ENCODE measurements around the gene ENPP5. TPM values are rescaled to one million over a fixed set of nuclear protein-coding genes. Genes with fewer than 3 reads are reported as not detected.
A peak's percentile ranks its signal among the peaks of the same experiment; 100 is the strongest.

ENPP5 gene
- 1 to 10 TPM in 3 of 4 donors, under 1 TPM in 1; 0.47 to 2.6 (median 1.3) TPM for total RNA-seq

DNA sequence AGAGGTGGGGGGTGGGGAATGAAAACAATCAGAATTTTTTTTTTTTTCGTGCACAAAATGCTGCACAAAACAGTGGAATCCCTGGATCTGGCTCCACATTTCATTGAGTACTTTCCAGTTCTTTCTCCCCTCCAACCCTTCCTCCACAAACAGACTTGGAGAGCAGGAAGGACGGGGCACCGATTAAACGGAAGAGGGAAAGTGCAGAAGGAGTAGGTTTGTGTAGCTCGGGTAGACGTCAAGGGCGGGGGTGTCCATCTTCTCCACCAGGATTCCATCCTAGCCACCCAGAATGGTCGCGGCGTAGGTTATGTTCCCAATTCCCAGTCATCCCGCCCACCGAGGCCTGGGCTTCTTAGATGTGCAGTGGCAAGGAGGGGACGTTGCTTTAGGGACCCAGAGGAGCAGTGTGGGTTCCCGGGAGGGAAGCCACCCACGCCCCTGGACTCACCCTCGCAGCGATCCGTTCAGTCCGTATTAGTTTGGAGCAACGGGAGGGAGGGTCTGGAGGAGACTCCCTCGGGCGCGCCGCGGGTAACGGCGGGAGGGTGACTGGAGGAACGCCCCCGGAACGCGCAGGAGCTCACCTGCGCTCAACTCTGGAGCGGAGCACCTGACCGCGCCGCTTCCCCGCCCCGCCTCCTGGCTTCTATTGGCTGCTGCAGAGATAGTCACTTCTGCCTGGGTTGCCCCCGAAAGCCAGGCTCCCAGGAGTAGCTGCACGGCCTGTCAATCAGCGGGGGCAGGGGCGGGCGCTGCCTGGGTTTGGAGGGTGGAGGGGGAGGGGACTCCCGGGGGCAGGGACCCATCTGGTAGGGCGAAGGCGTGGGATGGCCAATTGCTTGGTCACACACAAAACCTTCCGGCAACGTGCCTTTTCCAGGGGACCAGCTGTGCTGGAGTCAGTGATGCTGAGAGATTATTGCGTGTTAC, at the start of gene ENPP5:
ENPP5 (minus strand) TSS at position 624 of the 933 bp plus-strand sequence. CDS start 2,718 bp downstream, outside the sequence.
- 0 to 5% methylated on average over 10 to 16 of the region's 49 CpGs for WGBS, 2 donors (ENCODE audit: low coverage in 1 of 2)

GRCh38 chr6:46219661-46220060, 48.9 kb upstream of the ENPP5 start:
- peaks cover 0 to 29% (median 9%) of the 10 kb centered on the region in 3 donors for H3K4me1 ChIP-seq
- peak overlapping the region in 1 of 4 donors; percentile 69 for H3K27ac ChIP-seq
- peaks cover 0 to 9% of the 10 kb centered on the region in 2 donors for H3K36me3 ChIP-seq
- no peak for ATAC-seq
- no peaks in the 10 kb centered on the region for H3K9me3 ChIP-seq
- TF ChIP-seq CTCF (IDR thresholded peaks at IDR 0.05) (no peak), POLR2AphosphoS5 (IDR thresholded peaks at IDR 0.05) (no peak), EP300 (IDR thresholded peaks at IDR 0.05) (no peak), POLR2A (IDR thresholded peaks at IDR 0.05) (no peak)
- no peaks in the 10 kb centered on the region for H3K27me3 ChIP-seq
- no peak overlapping the region for H3K4me3 ChIP-seq

More for the DNA sequence above, at the start of gene ENPP5:
- H3K27me3 ChIP-seq: peaks cover 20% of the 10 kb centered on the region
- ATAC-seq: peak; percentile 67
- H3K4me1 ChIP-seq: peaks cover 0 to 13% (median 10%) of the 10 kb centered on the region in 3 donors
- H3K4me3 ChIP-seq: peak within 1 kb of the TSS; percentile 45 to 62
- no peaks in the 10 kb centered on the region for H3K36me3 ChIP-seq
- no peak within 1 kb of the TSS for H3K27ac ChIP-seq
- no peaks in the 10 kb centered on the region for H3K9me3 ChIP-seq
- TF ChIP-seq CTCF (IDR thresholded peaks at IDR 0.05) (no peak), POLR2AphosphoS5 (IDR thresholded peaks at IDR 0.05) (no peak), EP300 (IDR thresholded peaks at IDR 0.05) (no peak), POLR2A (IDR thresholded peaks at IDR 0.05) (no peak)

DNA sequence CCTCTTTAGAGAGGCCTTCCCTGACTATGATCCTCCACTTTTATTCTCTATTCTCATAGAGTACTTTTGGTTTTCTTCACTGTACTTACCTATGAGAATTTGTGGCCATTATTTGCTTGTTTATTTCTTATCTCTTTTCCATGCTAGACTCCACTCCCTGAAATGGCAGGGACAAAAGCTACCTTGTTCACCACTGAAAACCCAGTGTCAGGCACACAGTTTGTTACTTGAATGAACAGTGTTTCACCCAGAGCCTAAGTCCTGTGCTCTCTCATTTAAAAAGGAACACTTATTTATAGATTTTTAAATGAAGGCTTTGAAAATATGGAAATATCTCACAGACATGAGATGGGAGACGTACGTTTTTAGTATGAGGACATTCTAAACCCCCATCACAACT, 47.7 kb upstream of the ENPP5 start:
- H3K9me3 ChIP-seq: no peaks in the 10 kb centered on the region
- H3K4me3 ChIP-seq: no peak overlapping the region
- 73 to 83% methylated on average over 1 to 2 of the region's 2 CpGs for WGBS, 2 donors (ENCODE audit: low coverage in 1 of 2)
- no peaks in the 10 kb centered on the region for H3K27me3 ChIP-seq
- ATAC-seq: no peak
- H3K4me1 ChIP-seq: peaks cover 0 to 29% (median 9%) of the 10 kb centered on the region in 3 donors
- H3K27ac ChIP-seq: peak overlapping the region in 3 of 4 donors; percentile 20 to 88 (median 69)
- peaks cover 0 to 9% of the 10 kb centered on the region in 2 donors for H3K36me3 ChIP-seq
- TF ChIP-seq CTCF (IDR thresholded peaks at IDR 0.05) (no peak), POLR2A (IDR thresholded peaks at IDR 0.05) (no peak), EP300 (IDR thresholded peaks at IDR 0.05) (no peak), POLR2AphosphoS5 (IDR thresholded peaks at IDR 0.05) (no peak)

DNA sequence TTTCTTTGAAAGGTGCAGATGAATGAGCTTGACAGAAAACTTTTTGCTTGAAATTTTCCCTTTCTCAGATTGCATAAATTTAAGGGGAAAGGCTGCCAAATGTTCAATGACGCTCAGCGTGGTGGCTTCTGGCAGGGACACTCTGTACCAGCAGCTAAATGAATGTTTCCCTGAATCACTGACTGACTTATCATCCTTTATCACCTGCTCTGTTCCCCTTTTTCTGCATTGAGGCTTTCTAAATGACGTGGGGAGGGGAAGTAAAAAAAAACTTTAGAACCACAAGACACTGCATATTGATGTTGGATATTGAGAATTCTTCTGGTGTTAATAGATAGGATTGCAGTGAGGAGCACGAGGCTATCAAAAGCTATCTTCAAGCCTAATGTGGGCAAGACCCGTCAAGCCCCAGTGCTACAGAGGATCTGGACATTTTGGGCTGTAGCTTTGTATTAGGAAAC, 46.9 kb upstream of the ENPP5 start:
- Histone ChIP-seq H3K27ac (peak overlapping the region in 3 of 4 donors; percentile 20 to 88 (median 69)), H3K4me1 (peaks cover 0 to 29% (median 9%) of the 10 kb centered on the region in 3 donors), H3K27me3 (no peaks in the 10 kb centered on the region), H3K4me3 (no peak overlapping the region), H3K9me3 (no peaks in the 10 kb centered on the region), H3K36me3 (peaks cover 0 to 3% of the 10 kb centered on the region in 2 donors)
- 67 to 81% methylated on average over 4 of the region's 5 CpGs for WGBS, 2 donors (ENCODE audit: low coverage in 1 of 2)
- ATAC-seq: peak; percentile 79
- TF ChIP-seq POLR2A (IDR thresholded peaks at IDR 0.05) (no peak), CTCF (IDR thresholded peaks at IDR 0.05) (no peak), EP300 (IDR thresholded peaks at IDR 0.05) (peak; percentile 92), POLR2AphosphoS5 (IDR thresholded peaks at IDR 0.05) (peak; percentile 97)

All from gastroesophageal sphincter (tissue), 4 donors.